Measurements from ENCODE around the gene SNX22.
A peak's percentile ranks its signal among the peaks of the same experiment; 100 is the strongest.

The SNX22 gene

GRCh38 chr15:64162478-64162868, 10.9 kb downstream of the SNX22 start:
- H3K9me3 ChIP-seq (ENCODE audit: insufficient read depth, low read depth, low read length), result no peaks in the 10 kb centered on the region
- H3K4me3 ChIP-seq (ENCODE audit: low read length), result peak overlapping the region; percentile 89
- no peaks in the 10 kb centered on the region for H3K27me3 ChIP-seq (ENCODE audit: insufficient read depth, low read length)
- peaks cover 10% of the 10 kb centered on the region for H3K4me1 ChIP-seq (ENCODE audit: insufficient read depth, low read length)
- H3K36me3 ChIP-seq (ENCODE audit: insufficient read depth, low read depth, low read length), result peaks cover 38% of the 10 kb centered on the region
- H3K9ac ChIP-seq (ENCODE audit: low read depth, low read length), result peak overlapping the region; percentile 94
- no peak overlapping the region for H3K27ac ChIP-seq (ENCODE audit: low read length)

DNA sequence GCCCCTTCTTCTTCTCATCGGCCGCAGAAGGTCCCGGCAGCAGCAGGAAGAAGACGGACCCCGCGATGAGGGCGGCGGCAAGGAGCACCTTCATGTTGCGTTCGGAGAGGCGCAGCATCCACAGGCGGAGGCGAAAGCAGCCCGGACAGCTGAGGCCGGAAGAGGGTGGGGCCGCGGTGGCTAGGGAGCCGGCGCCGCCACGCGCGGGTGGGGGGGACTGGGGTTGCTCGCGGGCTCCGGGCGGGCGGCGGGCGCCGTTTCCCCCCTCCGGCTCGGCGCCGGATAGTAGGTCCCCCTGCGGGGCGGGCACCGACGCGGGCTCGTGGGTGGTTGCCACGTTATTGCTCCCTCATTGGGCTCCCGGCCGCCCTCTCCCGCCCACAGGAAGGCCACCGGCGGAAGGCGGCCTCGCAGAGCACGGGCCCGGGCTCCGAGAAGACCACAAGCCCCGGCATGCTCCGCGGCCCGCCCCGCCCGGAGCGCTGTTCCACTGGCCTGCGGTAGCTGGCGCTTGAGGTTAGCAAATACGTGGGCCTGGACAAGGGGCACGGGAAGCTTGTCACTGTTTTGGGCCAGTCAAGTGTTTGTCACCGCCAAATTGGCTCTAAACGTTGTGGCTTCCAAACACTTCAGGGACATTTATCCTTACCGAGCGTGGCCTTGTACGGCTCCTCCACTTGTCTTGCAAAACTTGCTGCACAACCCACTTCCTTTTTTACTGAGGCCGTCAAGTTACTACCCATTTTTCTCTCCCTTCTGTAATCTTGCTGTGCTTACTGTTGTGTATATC, 11.5 kb downstream of the SNX22 start, which contains the start of gene PPIB:
Gene PPIB (minus strand): TSS at position 154 of the 790 bp plus-strand sequence. CDS start 36 bp downstream, at position 118.
- Histone ChIP-seq H3K27ac (ENCODE audit: low read length) (no peak within 1 kb of the TSS), H3K4me1 (ENCODE audit: insufficient read depth, low read length) (peaks cover 10% of the 10 kb centered on the region), H3K36me3 (ENCODE audit: insufficient read depth, low read depth, low read length) (peaks cover 32% of the 10 kb centered on the region), H3K9me3 (ENCODE audit: insufficient read depth, low read depth, low read length) (no peaks in the 10 kb centered on the region), H3K4me3 (ENCODE audit: low read length) (peak within 1 kb of the TSS; percentile 89), H3K27me3 (ENCODE audit: insufficient read depth, low read length) (no peaks in the 10 kb centered on the region), H3K9ac (ENCODE audit: low read depth, low read length) (peak within 1 kb of the TSS; percentile 94)

DNA sequence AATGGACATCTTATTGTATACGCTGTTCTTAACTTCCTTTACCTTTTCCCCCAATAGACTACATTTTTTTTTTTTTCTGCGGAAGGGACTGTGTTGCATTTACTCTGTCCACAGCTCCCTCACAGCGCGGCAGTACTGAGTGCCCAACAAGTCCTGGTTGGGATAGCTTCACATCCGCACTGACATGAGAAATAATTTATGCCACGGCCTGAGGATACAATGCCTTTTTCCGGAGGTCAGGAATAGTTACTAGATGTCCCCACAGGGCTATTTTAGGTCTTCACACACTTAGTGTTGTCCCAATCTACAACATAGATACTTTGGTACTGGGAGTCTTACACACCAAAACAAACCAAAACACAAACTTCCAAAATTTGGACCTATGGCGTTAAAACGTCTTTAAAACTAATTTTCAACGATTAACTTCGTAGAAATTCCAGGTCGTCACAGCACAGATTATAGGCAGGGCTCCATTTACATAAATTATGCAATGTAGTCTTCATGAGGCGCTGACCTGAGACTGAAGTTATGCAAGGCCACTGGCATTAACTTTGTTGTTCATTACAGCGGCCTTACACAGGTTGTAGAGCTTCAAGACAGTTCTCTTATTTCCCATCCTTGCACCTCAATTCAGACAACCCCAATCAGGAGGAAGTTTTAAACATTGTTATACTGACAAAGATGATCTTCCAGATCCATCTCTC, 12.3 kb downstream of the SNX22 start:
- H3K9ac ChIP-seq (ENCODE audit: low read depth, low read length), result peak overlapping the region; percentile 62; the same call in 1 of the 2 replicates
- no peak overlapping the region for H3K27ac ChIP-seq (ENCODE audit: low read length)
- peak overlapping the region; percentile 89 for H3K4me3 ChIP-seq (ENCODE audit: low read length)
- H3K36me3 ChIP-seq (ENCODE audit: insufficient read depth, low read depth, low read length), result peaks cover 24% of the 10 kb centered on the region
- no peaks in the 10 kb centered on the region for H3K9me3 ChIP-seq (ENCODE audit: insufficient read depth, low read depth, low read length)
- H3K4me1 ChIP-seq (ENCODE audit: insufficient read depth, low read length), result peaks cover 10% of the 10 kb centered on the region
- no peaks in the 10 kb centered on the region for H3K27me3 ChIP-seq (ENCODE audit: insufficient read depth, low read length)

DNA sequence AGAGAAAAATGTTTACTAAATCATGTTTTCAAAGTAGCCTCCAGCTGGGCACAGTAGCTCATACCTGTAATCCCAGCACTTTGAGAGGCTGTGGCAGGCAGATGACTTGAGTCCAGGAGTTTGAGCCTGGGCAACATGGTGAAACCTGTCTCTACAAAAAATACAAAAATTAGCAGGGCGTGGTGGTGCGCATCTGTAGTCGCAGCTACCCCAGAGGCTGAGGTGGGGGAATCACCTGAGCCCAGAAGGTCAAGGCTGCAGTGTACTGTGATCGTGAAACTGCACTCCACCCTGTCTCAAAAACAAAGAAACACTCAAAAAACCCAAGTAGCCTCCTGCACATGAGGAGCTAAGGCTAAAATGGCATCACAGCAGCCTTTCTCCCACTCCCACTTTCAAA, 12.9 kb downstream of the SNX22 start:
- peaks cover 10% of the 10 kb centered on the region for H3K4me1 ChIP-seq (ENCODE audit: insufficient read depth, low read length)
- peaks cover 18% of the 10 kb centered on the region for H3K36me3 ChIP-seq (ENCODE audit: insufficient read depth, low read depth, low read length)
- H3K9ac ChIP-seq (ENCODE audit: low read depth, low read length), result no peak overlapping the region
- no peaks in the 10 kb centered on the region for H3K9me3 ChIP-seq (ENCODE audit: insufficient read depth, low read depth, low read length)
- H3K4me3 ChIP-seq (ENCODE audit: low read length), result no peak overlapping the region
- no peaks in the 10 kb centered on the region for H3K27me3 ChIP-seq (ENCODE audit: insufficient read depth, low read length)
- no peak overlapping the region for H3K27ac ChIP-seq (ENCODE audit: low read length)

DNA sequence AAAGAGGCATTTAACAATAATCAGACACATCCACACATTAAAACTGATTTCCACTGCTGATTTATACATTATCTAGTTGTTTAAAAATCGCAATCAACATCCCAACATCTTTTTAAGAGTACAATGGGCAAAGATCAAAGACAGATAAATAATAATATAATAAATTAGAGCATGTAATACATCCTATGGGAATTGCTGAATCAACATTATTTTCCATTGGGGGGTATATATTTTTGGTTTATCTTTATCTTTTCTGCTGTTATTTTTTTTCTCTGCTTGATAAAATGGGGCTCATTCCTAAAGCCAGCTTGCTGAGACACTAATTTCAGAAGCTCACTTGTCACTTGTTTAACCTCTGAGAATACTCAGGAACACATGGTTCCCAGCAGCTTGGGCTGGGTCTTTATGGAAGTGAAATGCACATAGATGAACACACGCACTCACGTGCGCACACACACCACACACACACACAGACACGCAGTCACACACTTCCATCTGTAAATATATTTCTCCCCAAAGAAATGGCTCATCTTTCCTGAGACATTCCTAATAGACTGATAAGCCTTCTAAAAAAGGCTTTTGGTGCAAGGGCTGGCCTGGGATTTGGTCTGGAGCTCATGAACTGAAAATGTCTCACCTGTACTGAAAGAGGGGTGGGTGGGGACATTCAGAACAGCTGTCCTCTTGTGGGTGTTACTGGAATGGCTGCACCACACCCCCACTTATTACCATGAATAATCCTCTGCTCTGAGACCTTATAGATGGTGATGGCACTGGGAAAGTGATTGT, 14.8 kb downstream of the SNX22 start:
- Histone ChIP-seq H3K4me3 (ENCODE audit: low read length) (no peak overlapping the region), H3K9me3 (ENCODE audit: insufficient read depth, low read depth, low read length) (no peaks in the 10 kb centered on the region), H3K9ac (ENCODE audit: low read depth, low read length) (no peak overlapping the region), H3K27me3 (ENCODE audit: insufficient read depth, low read length) (no peaks in the 10 kb centered on the region), H3K4me1 (ENCODE audit: insufficient read depth, low read length) (peaks cover 10% of the 10 kb centered on the region), H3K36me3 (ENCODE audit: insufficient read depth, low read depth, low read length) (peaks cover 15% of the 10 kb centered on the region), H3K27ac (ENCODE audit: low read length) (no peak overlapping the region)

- Histone ChIP-seq H3K9ac (ENCODE audit: low read depth, low read length) (no peak overlapping the region), H3K4me3 (ENCODE audit: low read length) (no peak overlapping the region)
These were observed 28.8 kb downstream of the SNX22 start for GRCh38 chr15:64180235-64180824.

GRCh38 chr15:64182859-64183370, 31.4 kb downstream of the SNX22 start:
- Histone ChIP-seq H3K27me3 (ENCODE audit: insufficient read depth, low read length) (no peaks in the 10 kb centered on the region), H3K9me3 (ENCODE audit: insufficient read depth, low read depth, low read length) (no peaks in the 10 kb centered on the region), H3K27ac (ENCODE audit: low read length) (no peak overlapping the region), H3K4me3 (ENCODE audit: low read length) (no peak overlapping the region), H3K4me1 (ENCODE audit: insufficient read depth, low read length) (no peaks in the 10 kb centered on the region), H3K36me3 (ENCODE audit: insufficient read depth, low read depth, low read length) (no peaks in the 10 kb centered on the region), H3K9ac (ENCODE audit: low read depth, low read length) (no peak overlapping the region)

More at GRCh38 chr15:64180235-64180824, 28.8 kb downstream of the SNX22 start:
- Histone ChIP-seq H3K36me3 (ENCODE audit: insufficient read depth, low read depth, low read length) (0 out of 2 replicates have a peak, but pooled peaks cover 3% of the 10 kb centered on the region), H3K27me3 (ENCODE audit: insufficient read depth, low read length) (no peaks in the 10 kb centered on the region), H3K4me1 (ENCODE audit: insufficient read depth, low read length) (no peaks in the 10 kb centered on the region), H3K27ac (ENCODE audit: low read length) (no peak overlapping the region), H3K9me3 (ENCODE audit: insufficient read depth, low read depth, low read length) (no peaks in the 10 kb centered on the region)

DNA sequence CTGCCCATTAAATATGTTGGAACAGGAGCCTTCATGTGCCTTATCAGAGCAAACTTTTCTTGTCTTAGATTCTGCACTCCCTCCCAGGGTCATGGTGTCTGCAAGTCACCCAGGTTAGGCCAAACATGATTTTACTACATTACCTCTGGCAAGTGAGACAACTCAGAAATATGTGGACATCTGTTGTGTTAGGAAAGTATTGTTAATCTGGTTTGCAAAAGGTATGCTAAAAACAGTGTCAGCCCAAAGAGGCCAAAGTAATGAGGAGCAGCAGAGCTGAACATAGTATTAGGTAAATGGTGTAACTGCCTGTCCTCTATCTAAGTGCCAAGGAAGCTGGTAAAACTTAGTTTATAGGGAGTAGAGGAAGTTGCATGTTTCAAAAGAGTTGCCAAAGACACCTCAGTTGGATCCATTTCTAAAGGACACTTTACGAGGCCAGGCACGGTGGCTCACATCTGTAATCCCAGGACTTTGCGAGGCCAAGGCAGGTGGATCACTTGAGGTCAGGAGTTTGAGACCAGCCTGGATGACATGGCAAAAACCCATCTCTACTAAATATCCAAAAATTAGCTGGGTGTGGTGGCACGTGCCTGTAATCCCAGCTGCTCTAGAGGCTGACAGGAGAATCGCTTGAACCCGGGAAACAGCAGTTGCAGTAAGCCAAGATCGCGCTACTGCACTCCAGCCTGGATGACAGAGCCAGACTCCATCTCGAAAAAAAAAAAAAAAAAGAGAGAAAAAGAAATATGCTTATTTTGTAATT, 33.8 kb downstream of the SNX22 start:
- H3K27ac ChIP-seq (ENCODE audit: low read length), result no peak overlapping the region
- no peak overlapping the region for H3K4me3 ChIP-seq (ENCODE audit: low read length)
- H3K27me3 ChIP-seq (ENCODE audit: insufficient read depth, low read length), result no peaks in the 10 kb centered on the region
- H3K36me3 ChIP-seq (ENCODE audit: insufficient read depth, low read depth, low read length), result no peaks in the 10 kb centered on the region
- no peak overlapping the region for H3K9ac ChIP-seq (ENCODE audit: low read depth, low read length)
- H3K9me3 ChIP-seq (ENCODE audit: insufficient read depth, low read depth, low read length), result no peaks in the 10 kb centered on the region
- no peaks in the 10 kb centered on the region for H3K4me1 ChIP-seq (ENCODE audit: insufficient read depth, low read length)

DNA sequence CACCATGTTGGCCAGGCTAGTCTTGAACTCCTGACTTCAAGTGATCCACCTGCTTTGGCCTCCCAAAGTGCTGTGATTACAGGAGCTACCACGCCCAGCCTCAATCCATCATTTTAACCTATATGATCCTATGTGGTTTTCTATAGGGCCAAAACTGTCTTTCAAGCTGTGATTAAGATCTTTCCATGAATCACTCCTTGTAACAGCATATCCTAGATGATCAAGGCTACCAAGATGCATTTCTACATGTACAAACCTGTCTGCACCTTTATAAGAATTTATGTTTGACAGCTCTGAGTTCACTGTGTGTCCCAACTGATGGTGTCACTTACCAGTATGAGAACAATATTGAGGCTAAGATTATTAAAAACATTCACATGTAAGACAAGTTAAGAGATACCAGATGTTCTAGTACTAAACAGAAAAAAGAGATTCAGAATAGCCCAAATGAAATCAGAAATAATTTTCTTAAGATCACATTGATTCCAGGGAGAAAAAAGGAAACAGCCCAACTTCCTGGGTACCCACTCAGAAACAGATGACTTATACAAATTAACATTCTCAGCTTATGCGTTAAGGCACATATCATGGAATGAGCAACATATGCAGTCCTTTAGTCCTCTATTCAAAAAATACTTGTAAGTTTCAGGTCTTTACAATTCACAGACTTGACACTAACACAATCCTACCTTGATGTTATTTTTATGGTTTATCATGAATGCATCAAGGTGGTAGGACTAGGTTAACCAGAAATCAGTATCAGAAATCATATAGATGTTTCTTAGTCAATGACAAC, 36.1 kb downstream of the SNX22 start:
- H3K27ac ChIP-seq (ENCODE audit: low read length), result no peak overlapping the region
- no peaks in the 10 kb centered on the region for H3K36me3 ChIP-seq (ENCODE audit: insufficient read depth, low read depth, low read length)
- H3K27me3 ChIP-seq (ENCODE audit: insufficient read depth, low read length), result no peaks in the 10 kb centered on the region
- H3K9ac ChIP-seq (ENCODE audit: low read depth, low read length), result no peak overlapping the region
- H3K9me3 ChIP-seq (ENCODE audit: insufficient read depth, low read depth, low read length), result no peaks in the 10 kb centered on the region
- H3K4me3 ChIP-seq (ENCODE audit: low read length), result no peak overlapping the region
- H3K4me1 ChIP-seq (ENCODE audit: insufficient read depth, low read length), result no peaks in the 10 kb centered on the region

All from iPS-20b (cell line).